GM18502 (cell line): Measurements from ENCODE around the gene RBBP8.
"Not testable (repeated sequence)": the region's sequence is repeated elsewhere in the genome, so short reads cannot be mapped to it uniquely, and the experiment has no call there.

Experiments
- ATAC-seq: cut with Tn5 transposase; IDR thresholded peaks from one replicate; pipeline ENCODE4 v1.9.1; 2021; ENCODE audit warnings: mild to moderate bottlenecking; ENCODE audit not compliant: unreplicated experiment, poor library complexity

Gene RBBP8

DNA sequence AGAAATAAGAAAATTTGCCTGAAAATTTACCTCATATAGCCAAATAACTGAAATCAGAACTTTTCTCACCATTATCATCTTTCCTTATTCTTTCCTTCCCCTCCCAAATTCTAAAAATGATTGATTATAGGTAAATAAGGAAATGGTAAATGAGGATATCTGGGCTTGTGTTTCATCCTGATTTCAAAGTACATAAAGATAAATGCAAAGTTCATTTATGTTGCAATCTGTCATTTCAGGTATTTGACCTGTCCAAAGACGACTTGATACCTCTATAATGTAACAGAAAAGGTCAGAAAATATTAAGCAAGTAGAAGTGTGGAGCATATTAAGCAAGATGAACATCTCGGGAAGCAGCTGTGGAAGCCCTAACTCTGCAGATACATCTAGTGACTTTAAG is 3.4 kb downstream of the RBBP8 start:
- ATAC-seq: no peak

DNA sequence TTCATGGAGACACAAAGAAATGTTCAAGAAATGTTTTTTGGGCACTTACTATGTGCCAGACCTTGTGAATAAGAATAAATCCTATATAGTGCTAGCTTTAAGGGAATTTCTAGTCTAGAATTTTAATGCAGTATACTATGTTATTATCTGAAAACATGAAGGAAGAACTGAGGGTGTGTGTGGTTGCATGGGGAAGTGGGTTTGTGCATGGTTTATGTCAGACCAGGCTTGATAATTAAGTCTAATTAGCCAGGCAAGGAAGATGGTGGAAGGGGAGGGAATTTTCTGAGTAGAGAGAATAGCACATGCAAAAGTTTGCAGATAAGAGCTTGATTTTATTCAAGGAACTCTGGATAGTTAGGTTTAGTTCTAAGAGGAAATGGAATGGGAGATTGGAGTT is 6.5 kb downstream of the RBBP8 start:
- no peak for ATAC-seq

DNA sequence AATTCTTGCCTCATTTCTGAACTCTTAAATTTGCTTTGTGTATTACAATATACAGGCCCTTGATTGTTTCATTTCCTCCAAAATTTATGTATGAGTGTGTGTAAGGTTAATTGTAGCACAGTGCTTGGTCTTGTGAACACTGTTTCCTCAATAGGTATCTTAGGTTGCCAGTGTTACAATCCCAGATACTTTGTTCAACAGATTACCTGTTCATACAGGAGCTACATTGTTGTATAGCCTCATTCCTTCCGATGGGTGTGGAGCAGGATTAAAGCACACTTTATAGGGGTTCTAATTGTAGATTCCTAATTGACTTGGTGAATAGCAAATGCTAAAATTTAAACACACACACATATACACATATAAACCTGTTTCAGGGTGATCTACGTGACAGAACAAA is 10.7 kb downstream of the RBBP8 start:
- no peak for ATAC-seq

DNA sequence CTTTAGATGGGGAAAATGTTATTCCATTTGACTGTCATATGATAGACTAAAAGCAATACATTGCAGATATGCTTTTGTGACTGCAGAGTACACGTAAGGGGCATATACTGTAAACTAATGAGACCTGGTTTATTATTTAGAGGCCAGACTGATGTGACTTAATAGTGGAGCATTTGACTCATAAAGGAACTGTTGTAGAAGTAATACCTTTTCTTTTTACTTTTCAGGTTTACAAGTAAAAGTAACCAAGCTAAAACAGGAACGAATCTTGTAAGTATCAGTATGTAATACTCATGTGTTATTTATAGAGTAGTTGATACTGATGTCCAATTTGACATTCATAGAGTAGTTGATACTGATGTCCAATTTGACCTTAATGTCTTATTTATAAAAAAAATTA is 13.1 kb downstream of the RBBP8 start:
- ATAC-seq: no peak

DNA sequence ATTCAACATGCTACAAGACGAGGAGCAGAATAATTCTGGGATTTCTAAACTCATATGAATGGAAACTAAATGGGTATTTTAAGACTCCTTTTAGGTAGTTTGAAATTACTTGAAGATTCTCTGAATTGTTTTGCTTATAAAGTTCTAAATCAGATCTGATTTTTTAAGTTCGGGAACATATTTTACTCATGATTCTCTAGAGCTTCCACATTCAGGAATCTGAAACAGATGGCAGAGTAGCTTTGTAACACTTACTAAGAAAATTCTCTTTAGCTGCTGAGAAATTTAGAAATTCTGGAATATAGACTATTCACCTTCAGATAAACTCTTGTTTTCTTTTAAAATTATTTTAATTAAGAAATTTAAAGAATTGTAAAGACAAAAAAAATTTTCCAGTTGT is 13.7 kb downstream of the RBBP8 start:
- ATAC-seq: no peak

DNA sequence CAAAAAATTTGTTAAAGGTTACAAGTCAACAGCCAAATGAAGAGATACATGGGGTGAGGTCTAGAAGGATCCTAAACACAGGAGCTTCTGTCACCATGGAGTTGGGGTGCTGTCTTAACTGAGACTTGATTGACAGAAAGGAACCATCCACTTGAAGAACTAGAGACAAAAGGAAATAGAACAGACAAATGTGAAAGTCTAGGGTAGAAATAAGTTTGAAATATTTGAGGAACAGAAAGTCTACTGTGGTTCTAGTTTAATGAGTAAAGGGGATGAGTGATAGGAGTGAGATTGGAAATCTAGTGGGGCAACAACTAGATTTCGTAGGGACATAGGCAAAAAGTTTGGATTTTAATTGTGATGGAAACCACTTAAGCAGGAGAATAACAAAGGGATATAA is 18.7 kb downstream of the RBBP8 start:
- ATAC-seq: no peak

DNA sequence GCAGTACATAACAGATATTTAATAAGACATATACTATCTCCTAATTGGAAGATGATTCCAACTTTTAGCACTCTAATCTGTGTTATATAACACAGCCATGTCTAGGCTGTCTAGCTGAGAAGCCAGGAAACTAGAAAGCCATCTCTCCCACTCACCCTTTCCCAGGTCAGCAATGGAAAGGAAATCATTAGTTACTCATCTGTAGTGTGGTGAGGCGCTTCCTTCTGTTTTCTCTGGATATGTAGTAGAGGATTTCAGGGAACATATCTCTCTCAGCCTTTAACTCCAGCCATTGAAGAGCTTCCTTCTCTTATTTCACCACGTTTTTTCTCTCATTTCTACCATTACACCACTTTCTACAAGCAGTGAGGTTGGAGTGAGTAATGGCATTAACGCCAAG is 19.4 kb downstream of the RBBP8 start:
- ATAC-seq: no peak

DNA sequence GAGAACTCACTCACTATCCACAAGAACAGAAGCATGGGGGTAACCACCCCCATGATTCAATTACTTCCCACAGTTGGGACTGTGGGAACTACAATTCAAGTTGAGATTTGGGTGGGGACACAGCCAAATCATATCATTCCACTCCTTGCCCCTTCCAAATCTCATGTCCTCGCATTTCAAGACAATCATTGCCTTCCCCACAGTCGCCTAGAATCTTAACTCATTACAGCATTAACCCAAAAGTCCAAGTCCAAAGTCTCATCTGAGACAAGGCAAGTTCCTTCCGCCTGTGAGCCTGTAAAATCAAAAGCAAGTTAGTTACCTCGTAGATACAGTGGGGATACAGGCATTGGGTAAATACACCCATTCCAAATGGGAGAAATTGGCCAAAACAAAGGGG is 20.9 kb downstream of the RBBP8 start:
- ATAC-seq: not testable (repeated sequence)

DNA sequence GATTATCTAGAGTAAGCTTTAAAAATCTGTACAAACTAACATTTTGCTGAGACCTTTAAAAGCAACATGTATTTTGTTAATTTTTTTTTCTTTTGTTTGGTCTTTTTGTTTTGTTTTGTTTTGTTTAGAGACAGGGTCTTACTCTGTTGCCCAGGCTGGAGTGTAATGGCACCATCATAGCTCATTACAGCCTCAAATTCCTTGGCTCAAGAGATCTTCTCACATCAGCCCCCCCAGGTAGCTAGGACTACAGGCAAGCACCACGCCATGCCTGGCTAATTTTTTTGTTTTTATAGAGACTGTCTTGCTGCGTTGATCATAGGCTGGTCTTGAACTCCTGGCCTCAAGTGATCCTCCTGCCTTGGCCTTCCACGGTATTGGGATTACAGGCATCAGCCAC is 23.1 kb downstream of the RBBP8 start:
- ATAC-seq: no peak

DNA sequence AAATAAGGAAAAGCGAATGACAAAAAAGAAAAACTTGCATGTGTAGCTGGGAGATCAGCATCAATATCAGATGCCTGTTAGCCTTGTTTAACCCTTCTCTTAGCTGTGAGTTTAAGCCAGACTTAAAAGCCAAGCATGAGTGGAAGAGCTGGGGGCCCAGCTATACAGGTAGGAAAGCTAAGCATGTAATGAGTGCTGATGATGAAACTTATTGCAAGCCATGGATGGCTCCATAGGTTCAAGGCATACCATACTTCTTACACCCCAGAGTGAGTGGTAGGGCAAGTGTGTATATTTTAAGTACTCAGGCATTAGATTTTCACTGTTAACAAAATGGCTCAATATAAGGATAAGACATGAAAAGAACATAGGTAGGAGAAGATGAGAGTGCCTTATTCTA is 28.0 kb downstream of the RBBP8 start:
- no peak for ATAC-seq

DNA sequence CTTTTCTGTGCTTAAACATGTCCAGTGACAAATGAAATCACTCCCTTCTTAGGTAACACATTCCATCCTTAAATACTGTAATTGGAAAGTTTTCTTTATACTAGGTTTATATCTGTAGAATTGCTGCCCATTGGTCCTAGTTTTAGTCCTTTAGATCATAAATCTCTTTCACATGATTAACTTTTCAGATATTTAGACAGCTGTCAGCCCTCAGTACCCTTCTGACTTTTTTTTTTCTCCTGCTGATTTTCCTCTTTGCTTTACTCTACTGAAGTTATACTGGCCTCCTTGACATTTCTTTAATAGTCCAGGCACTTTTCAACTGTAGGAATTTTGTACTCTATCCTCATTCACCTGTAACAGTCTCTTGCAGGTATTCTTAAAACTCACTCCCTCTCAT is 28.9 kb downstream of the RBBP8 start:
- no peak for ATAC-seq

DNA sequence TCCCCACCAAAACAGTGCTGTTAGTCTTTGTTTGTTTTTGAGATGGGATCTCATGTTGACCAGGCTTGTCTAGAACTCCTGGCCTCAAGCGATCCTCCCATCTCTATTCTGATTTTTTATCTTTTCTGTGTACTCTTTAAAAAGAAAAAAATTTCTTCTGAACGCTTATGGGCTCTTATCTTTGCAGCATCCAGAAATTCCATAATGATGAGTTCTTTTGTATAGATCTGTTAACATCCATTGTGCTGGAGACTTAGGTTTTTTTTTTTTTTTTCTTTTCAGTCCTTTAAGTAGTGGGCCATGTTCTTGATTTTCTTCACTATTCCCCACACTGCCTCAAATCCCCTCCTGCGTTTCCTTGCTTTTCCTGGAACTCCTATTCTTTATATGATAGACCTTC is 31.0 kb downstream of the RBBP8 start:
- ATAC-seq: no peak

DNA sequence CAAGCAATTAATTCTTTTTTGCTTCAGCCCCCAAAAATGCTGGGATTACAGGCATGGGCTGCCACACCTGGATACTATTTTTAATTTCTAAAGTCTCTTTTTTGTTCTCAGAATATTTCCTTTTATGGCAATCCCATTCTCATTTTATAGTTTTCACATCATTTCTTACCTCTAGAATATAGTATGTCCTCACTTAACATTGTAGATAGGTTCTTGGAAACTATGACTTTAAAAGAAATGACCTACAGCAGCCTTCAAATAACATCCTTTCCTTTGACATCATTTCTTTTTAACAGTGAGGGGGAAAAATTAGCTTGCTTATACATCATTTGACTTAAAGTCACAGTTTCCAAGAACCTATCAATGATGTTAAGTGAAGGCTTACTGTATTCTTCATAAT is 31.6 kb downstream of the RBBP8 start:
- no peak for ATAC-seq

DNA sequence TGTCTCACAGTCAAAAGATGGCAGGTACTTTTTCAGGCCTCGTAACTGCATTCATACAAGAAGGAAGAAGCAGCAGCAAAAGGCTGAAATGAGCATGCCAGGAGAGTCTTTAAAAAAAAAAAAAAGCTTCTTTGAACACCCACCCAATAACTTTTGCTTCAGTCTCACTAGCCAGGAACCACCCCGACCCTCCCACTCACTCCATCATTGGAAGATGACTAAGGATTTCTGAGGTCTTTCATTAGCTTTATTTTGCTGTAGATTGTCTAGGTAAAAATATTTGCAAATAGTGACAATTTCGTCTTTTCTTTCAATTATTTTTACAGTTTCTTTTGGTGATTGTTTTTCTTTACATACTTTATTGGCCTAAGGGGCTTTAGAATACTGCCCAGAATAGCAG is 37.9 kb downstream of the RBBP8 start:
- no peak for ATAC-seq

DNA sequence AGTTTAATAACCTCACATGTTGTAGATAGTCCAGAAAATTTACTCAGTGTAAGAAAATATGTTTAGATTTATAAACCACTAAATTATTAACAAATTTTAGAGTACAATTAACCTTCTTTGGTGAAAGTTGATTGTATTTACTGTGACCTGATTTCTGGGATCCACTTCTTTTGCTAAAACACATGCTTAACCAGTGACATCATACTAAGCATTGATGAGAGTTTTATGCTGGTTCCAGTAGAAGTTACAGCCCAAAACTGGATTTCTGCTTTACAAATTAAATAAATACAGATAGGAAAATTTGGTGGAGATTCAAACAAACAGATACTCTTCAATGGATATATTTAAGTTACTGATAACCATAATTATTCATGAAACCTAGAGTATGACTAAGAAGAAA is 40.9 kb downstream of the RBBP8 start:
- ATAC-seq: no peak

DNA sequence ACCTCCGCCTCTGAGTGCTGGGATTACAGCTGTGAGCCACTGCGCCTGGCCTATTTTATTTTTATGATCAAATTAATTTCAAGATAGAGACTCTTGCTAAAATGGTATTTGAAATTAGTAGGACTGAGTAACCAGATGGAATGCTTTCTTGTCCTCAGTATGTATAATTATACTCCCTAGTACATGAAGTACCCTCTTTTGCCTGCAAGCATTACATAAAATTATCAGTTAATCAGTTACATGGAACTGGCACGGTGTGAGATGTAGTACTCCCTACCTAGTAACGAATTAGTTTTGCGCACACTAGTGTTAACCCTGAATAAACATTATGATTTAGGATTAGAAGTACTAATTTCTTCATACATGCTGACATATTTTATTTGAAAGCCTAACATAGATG is 41.6 kb downstream of the RBBP8 start:
- ATAC-seq: no peak

DNA sequence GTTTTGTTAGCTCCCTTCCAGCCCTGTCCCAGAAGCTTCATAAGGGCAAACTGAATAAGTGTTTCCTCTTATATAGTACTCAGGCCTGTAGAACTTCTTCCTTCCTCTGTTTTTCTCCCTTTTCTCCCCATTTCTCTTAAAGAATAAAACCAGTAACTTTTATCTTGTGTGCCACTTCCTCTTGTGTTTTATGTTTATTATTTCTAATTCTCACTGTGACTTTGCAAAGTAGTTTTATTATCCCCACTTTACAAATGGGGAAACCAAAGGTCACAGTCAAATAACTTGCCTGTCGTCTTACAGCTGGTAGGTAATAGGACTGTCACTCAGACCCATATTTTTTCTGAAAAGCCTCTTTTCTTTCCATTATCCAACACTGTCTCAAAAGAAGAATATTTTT is 42.4 kb downstream of the RBBP8 start:
- ATAC-seq: no peak

DNA sequence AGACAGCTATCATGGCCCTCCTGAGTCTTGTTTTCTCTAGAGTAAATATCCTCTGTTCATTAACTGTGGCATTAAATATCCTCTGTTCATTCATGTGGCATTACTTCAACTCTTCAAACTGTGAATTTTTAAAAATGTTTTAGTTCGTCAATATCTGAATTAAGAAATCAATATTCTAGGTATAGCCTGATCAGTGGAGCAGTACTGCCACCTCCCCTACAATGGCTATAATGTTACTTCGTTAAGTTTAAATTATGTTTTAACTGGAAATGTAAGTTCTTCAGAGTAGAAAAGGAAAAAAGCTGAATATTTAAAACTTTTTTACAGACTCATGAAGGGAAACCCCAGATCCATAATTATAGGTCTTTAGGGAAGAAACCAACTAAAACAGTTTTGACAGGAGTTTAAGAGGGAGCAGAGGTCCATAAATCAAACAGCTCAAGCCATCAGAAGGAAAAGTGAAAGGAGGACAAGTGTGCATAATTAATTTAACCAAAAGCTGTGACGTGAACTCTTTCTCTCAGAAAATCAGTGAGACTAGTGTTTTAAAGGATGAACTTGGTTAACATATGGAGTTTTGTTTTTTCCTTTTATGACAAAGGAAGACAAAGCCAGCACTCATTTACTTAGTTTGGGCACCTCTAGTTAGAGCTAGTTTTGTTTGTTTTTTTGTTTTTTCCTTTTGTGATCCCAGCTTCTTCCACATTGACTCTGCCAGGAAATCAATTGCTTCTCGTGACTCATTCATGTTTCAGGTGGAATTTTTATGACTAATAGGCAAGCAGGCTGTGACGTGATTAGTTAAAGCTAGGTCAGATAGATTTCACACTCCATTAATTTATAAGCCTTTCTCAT is 44.9 kb downstream of the RBBP8 start:
- peak; percentile 66 for ATAC-seq

DNA sequence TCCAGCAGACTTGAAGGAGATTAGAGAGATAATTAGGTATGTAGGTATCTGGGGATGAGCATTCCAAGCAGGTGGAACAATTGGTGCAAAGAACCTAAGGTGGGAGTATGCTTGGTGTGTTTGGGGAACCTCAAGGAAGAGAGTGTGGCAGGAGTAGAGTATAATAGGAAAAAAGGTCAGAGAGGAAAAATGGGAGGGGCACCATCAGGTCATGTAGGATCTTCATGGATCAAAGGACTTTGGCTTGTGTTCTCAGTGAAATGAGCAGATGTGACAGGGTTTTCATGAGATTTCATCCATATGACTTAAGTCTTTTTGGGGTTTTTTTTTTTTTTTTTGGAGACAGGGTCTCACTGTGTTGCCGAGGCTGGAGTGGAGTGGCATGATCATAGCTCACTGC is 47.3 kb downstream of the RBBP8 start:
- ATAC-seq: no peak

DNA sequence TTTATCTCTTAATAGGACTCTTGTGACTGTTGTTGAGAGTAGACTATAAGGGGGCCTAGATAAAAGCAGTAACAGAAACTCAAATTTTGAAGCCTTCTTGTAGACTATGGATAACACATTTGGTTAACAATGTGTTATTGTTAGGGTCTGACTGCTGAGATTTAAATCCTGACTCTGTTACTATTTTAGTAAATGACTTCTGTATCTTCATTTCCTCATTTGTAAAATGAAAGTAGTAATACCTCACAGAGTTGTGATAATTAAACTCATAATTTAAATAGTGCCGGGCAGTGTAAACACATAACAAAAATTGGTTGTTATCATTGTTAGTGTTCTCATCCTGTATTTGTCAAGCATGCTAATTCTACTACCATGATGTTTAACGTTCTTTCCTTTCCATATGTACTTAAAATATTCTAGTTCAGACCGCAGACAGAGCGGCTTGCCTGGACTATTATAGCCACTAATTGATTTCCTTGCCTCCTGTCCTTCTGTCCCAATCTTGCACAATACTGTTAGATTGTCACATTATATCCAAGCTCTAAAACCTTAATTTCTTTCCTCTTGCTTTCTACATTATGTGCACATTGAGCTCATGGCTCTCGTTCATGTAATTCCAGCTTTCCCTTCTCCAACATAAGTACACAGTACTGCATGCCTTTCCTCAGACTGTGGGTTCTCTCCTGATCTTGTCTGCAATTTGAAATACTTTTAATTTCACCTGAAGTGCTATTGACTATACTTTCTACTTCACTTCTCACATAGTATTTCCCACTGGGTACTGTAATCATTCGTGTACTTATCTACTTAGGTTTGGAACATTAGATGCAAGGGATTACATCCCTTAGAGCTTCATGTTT is 48.4 kb downstream of the RBBP8 start:
- ATAC-seq: no peak

DNA sequence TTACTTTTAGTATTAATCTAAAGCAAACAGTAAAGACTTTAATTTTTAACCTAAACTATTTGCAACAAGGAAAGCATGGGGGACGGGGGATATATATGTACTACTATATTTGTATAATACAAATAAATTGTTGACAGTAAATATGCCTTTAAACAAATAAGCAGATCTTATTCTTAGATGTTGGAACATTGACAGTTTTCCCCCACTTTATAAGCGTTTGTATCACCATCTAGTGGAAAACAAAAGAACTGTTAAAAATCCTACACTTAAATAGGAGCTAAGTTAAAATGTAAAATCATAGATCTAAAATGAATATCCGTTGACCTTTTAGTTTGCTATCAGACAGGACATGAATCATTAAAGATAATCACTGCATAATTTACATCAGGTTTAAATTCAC is 50.0 kb downstream of the RBBP8 start:
- ATAC-seq: no peak

DNA sequence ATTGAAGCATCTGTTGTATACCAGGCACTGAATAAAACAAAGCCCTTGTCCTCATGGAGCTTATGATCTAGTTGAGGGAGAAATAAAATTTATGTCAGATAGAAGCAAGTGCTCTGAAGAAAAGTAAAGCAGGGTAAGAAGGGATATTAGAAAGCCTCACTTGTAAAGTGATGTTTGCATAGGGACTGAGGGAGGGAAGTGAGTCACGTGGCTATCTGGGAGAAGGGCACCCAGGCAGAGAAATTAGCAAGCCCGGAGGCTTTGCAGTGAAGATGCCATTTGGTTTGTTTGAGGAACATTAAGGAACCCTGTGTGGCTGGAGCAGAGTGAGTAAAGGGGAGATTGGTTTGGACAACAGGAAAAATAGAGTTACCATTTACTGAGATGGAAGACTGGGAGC is 52.1 kb downstream of the RBBP8 start:
- ATAC-seq: no peak
